HG03354 (cell line): Measurements from ENCODE around the gene GPR137C.
"Not testable (repeated sequence)": the region's sequence is repeated elsewhere in the genome, so short reads cannot be mapped to it uniquely, and the experiment has no call there.

Source experiments
- ATAC-seq: cut with Tn5 transposase; IDR thresholded peaks from one replicate; pipeline ENCODE4 v1.9.1; 2021; ENCODE audit warnings: mild to moderate bottlenecking; ENCODE audit not compliant: unreplicated experiment, poor library complexity, severe bottlenecking

The GPR137C gene

DNA sequence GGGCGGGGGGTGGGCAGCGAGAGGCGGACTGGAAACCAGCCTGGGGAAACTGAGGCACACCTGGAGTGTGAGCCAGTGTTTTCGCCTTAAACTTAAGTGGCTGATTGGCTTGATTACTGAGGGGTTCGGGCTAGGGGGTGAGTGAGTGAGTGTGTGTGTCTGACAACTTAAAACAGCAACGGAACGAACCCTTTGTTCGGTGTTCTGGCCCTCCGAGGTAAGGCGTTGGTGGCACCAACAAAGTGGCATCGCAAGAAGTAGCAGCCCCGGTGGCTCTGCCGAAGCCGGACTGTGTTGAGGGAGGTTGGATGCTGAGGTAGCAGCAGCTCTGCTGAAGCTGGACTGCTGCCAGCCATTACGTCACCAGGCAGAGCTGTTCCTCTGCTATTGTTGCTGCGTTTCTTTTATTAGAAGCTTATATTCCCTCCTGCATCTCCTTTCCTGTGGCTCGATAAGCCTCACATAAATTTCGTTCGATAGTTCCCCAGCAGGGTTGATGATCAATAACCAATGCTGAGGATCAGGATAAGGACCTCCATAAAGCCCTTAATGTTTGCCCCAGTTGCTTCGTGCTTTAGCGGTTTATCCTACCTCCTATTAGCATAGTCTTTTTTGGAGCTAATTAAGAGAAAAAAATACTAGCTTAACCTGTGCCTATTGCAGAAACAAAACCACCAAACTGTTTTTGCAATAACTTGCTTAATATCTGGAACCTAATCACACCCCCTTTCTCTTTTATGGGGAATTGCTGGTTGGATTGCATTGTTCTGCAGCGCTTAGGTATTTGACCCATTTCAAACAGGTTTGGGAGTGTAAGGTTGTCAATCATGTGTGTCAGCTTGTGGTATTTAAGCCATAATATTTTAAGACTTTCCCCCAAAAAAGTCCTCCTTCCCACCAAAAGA is 1.3 kb downstream of the GPR137C start:
- no peak for ATAC-seq

GRCh38 chr14:52558688-52559087 is 6.1 kb downstream of the GPR137C start:
- ATAC-seq, result no peak

DNA sequence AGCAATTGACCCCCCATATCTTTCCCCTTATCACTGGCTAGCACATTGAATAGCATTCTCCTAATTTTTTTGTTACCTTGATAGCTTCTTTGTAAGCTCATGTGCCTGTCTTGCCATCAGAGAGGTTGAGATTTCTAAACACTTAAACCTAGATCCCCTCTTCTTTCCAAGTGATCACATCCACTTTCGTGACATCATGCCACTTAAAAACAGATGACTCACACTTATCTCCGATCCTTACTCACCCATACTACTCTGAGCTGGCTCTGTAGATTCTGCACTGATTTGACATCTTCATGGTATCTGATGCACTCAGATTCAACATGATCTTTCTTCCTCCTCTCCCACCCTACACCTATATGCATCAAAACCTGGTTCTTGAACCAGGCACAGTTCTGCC is 10.5 kb downstream of the GPR137C start:
- no peak for ATAC-seq

GRCh38 chr14:52568454-52568853 is 15.8 kb downstream of the GPR137C start:
- ATAC-seq, result not testable (repeated sequence)

GRCh38 chr14:52575858-52576257 is 23.2 kb downstream of the GPR137C start:
- no peak for ATAC-seq

GRCh38 chr14:52583544-52583943 is 30.9 kb downstream of the GPR137C start:
- no peak for ATAC-seq

DNA sequence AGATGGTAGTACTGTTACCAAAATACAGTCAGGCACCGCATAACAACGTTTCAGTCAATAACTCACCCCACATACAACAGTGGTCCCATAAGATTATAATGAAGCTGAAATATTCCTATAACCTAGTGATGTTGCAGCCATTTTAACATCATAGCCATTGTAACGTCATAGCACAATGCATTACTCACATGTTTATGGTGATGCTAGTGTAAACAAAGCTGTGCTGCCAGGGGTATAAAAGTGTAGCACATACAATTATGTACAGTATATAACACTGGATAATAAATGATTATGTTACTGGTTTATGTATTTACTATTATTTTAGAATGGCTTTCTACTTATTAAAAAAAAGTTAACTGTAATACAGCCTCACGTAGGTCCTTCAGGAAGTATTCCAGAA is 37.0 kb downstream of the GPR137C start:
- no peak for ATAC-seq

DNA sequence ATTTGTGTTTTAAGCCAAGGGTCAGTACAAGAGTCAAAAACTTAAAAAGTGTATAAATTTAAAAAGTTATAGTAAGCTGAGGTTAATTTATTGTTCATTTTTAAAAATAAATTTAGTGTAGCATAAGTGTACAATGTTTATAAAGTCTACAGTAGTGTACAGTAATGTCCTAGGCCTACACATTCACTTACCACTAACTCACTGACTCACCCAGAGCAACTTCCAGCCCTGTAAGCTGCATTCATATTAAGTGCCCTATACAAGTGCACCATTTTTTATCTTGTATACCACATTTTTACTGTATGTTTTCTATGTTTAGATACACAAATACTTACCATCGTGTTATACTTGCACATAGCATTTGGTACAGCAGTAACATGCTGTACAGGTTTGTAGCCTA is 37.7 kb downstream of the GPR137C start:
- ATAC-seq, result no peak

DNA sequence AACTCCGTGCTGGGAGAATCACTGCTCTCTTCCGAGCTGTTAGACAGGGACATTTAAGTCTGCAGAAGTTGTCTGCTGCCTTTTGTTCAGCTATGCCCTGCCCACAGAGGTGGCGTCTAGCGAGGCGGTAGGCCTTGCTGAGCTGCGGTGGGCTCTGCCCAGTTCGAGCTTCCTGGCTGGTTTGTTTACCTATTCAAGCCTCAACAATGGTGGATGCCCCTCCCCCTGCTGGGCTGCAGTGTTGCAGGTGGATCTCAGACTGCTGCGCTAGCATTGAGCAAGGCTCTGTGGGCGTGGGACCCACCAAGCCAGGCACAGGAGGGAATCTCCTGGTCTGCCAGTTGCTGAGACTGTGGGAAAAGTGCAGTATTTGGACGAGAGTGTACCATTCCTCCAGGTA is 43.7 kb downstream of the GPR137C start:
- no peak for ATAC-seq

DNA sequence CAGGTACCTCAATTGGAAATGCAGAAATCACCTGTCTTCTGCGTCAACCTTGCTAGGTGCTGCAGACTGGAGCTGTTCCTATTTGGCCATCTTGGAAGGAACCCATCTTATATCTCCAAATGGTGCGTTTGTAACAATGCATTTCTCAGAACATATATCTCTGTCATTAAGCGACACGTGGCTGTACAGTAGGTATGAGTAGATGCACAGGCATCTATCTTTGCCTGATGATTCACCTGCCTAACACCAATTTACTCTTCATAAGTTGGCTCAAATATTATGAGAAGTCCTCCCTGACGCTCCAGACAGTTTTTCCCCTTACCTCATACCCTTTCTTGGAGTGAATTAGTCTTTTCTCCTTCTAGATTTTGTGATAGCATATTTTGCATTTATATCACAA is 44.2 kb downstream of the GPR137C start:
- no peak for ATAC-seq

DNA sequence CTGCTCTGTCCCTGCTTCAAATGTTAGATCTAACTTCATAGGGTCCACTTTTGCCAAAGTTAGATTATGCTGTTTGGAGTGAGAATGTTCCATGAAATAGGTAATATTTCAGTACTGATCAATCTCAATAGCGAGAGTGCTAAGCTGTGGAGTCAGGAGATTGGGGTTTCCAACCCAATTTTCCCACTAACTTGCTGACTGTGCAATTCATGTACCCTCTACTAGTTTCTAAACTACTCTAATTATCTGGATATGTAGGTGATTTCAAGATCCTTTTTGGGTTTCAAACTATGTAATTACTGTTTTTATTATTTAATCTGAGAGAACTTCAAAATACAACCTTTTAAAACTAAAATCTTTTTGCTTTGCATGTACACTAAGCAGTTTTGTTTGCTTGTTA is 45.9 kb downstream of the GPR137C start:
- ATAC-seq, result no peak

DNA sequence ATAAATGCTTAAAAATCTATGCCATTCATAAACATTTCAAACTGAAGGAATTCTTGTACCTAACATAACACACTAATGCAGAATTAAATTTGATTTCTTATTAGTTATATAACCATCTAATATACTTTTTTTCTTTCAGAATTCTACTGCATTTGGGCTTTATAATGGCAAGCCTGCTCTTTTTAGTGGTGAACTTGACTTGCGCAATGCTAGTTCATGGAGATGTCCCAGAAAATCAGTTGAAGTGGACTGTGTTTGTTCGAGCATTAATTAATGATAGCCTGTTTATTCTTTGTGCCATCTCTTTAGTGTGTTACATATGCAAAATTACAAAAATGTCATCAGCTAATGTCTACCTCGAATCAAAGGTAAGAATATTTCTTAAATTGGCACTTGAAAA is 47.3 kb downstream of the GPR137C start:
- no peak for ATAC-seq

DNA sequence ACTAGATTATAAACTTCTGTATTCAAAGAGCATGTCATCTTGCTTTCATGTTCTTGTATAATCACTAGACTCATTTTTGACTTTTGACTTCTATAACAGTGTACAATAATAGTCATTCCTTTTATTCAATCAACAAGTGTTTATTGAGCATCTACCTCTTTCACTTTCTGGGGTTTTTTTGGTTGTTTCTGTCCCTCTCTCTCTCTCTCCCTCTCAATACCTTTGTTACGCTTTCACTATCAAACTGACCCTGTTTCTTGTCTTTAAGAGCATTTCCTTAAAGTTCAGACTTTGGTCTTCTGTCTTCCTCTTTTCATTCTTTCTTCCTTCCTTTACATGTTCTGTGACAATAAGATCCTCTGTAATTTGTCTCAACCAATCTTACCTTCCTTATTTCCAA is 49.5 kb downstream of the GPR137C start:
- no peak for ATAC-seq

DNA sequence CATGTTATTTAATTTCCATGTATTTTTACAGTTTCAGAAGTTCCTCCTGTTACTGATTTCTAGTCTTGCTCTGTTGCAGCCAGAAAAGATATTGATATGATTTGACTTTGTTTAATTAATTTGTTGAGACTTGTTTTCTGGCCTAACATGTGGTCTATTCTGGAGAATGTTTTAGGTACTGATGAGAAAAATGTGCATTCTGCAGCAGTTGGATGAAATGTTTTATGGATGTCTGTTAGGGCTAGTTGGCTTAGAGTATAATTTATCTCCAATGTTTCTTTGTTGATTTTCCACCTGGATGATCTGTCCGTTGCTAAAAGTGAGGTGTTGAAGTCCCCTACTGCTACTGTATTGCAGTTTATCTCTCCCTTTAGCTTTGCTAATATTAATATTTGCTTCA is 54.4 kb downstream of the GPR137C start:
- no peak for ATAC-seq

GRCh38 chr14:52609445-52610044 is 56.9 kb downstream of the GPR137C start:
- no peak for ATAC-seq

DNA sequence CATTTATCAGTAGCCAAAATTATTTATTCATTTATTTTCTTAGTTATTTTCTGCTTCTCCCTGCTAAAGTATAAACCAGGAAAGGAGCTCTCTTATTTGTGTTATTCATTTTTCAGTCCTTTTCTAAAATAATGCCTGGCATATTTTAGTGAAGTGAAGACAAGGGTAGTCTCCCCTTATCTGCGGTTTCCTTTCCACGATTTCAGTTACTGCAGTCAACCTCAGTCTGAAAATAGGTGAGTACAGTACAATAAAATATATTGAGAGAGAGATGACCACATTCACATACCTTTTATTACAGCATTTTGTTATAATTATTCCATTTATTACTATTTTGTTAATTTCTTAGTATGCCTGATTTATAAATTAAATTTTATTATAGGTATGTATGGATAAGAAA is 57.6 kb downstream of the GPR137C start:
- no peak for ATAC-seq

- no peak for ATAC-seq
Measured at GRCh38 chr14:52618602-52619001, 66.0 kb downstream of the GPR137C start.

DNA sequence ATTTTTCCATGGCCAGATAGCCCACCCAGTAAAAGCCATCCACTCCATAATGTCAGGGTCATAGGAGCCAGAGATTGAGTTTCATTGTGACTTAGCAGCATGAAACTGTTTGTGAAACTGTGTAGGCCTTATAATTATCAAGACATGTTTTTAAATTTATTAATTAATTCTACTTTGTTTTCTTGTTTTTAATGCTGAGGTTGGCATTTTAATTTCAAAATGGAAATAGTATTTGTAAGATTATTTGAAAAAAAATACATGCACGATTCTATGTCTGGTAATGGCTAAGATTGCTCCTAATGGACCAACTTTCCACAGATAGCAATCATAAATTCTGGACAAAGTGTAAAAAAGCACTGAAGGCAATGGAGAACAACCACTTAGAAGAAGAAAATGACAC is 67.1 kb downstream of the GPR137C start:
- no peak for ATAC-seq

- ATAC-seq, result no peak
Measured at GRCh38 chr14:52640137-52640536, 87.5 kb downstream of the GPR137C start.

GRCh38 chr14:52641745-52642144 is 89.1 kb downstream of the GPR137C start:
- no peak for ATAC-seq

DNA sequence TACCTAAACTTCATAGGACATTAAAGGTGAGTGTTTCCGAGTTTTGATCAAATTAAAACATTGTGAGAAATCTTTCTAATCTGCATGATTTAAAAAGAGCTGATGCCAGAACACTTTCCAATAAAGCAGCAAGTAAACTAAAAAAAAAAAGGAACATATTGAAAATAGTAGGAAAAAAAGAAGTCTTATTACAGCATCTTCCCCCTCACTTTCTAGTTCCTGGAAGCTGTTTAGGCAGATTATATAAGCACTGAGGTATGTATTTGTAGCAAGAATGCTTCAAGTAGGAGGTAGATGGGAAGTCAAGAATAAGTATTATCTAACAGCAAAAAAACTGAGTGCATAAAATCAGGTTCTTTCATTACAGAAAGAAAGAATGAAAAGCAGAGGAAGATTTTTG is 96.9 kb downstream of the GPR137C start:
- ATAC-seq, result no peak
